Common myeloid progenitor, CD34-positive (primary cell): Measurements from ENCODE around the gene MIS18BP1.

Experiments
- CTCF ChIA-PET: fragments of 350-600 bp; sonication (Branson Sonifier 250); formaldehyde crosslinking; loops from one replicate; lab custom pipeline; 2021; ENCODE audit warnings: antibody characterized with exemption; lab: Charles Lee
- POLR2A ChIA-PET: fragments of 350-600 bp; sonication (Branson Sonifier 250); formaldehyde crosslinking; loops from one replicate; lab custom pipeline; 2021; ENCODE audit warnings: antibody characterized with exemption; lab: Charles Lee
- DNase-seq, 3 donors: peaks; one replicate each; pipeline versions ENCODE4 v3.0.0 to v3.0.0-alpha.2; 2013
- H3K27ac ChIP-seq, 2 experiments: 1 replicate in 1 of 2; 2 replicates in 1 of 2; pipeline ENCODE4 v1.7.0; 2013; ENCODE audit warnings: inconsistent platforms in 2 of 2, low read length in 2 of 2, mild to moderate bottlenecking in 2 of 2, low read depth in 1 of 2, moderate library complexity in 1 of 2; ENCODE audit not compliant: severe bottlenecking in 2 of 2, insufficient read depth in 1 of 2, poor library complexity in 1 of 2
- H3K27me3 ChIP-seq, 5 experiments: replicated peaks in 2 of 5; 1 replicate in 3 of 5; 2 replicates in 2 of 5; pipeline versions ENCODE4 v1.6.1 to v1.7.0; 2013; ENCODE audit warnings: low read length in 4 of 5, mild to moderate bottlenecking in 2 of 5, moderate library complexity in 2 of 5, inconsistent platforms in 1 of 5; ENCODE audit not compliant: insufficient read depth in 5 of 5, control insufficient read depth in 4 of 5
- H3K36me3 ChIP-seq, 4 experiments: 1 replicate in 2 of 4; 2 replicates in 2 of 4; pipeline versions ENCODE4 v1.6.1 to v1.7.0; 2013; ENCODE audit warnings: low read length in 3 of 4, control low read depth in 1 of 4, mild to moderate bottlenecking in 1 of 4; ENCODE audit not compliant: control insufficient read depth in 4 of 4, insufficient read depth in 4 of 4
- H3K4me1 ChIP-seq, 4 experiments: 1 replicate in 3 of 4; 2 replicates in 1 of 4; pipeline versions ENCODE4 v1.6.1 to v1.7.1; 2013; ENCODE audit warnings: low read length in 3 of 4, mild to moderate bottlenecking in 3 of 4, control low read depth in 1 of 4, inconsistent platforms in 1 of 4, moderate library complexity in 1 of 4; ENCODE audit not compliant: control insufficient read depth in 4 of 4, insufficient read depth in 4 of 4; ENCODE audit errors: control extremely low read depth in 1 of 4
- H3K4me3 ChIP-seq, 7 experiments: 1 replicate in 4 of 7; 2 replicates in 3 of 7; pipeline versions ENCODE4 v1.5.1 to v1.7.0; 2013; ENCODE audit warnings: mild to moderate bottlenecking in 7 of 7, low read length in 6 of 7, moderate library complexity in 6 of 7, inconsistent platforms in 2 of 7, low read depth in 2 of 7, control low read depth in 1 of 7; ENCODE audit not compliant: insufficient read depth in 4 of 7, control insufficient read depth in 1 of 7; ENCODE audit errors: extremely low read depth in 1 of 7
- H3K9me3 ChIP-seq, 5 experiments: 1 replicate in 4 of 5; 2 replicates in 1 of 5; pipeline versions ENCODE4 v1.6.1 to v1.7.1; 2013; ENCODE audit warnings: low read length in 4 of 5, mild to moderate bottlenecking in 2 of 5, inconsistent platforms in 1 of 5, low read depth in 1 of 5, moderate library complexity in 1 of 5; ENCODE audit not compliant: control insufficient read depth in 4 of 5, insufficient read depth in 2 of 5; ENCODE audit errors: control extremely low read depth in 1 of 5
- WGBS: methylation state at CpG from one replicate; pipeline ENCODE4 v1.1.5; 2013; ENCODE audit not compliant: insufficient coverage; 5-methylcytosine and 5-hydroxymethylcytosine counted together

The MIS18BP1 gene

GRCh38 chr14:45201905-45202304, 51.1 kb downstream of the MIS18BP1 start:
- Histone ChIP-seq H3K9me3 (no peaks in the 10 kb centered on the region), H3K4me3 (no peak overlapping the region), H3K36me3 (peaks cover 0 to 35% (median 13%) of the 10 kb centered on the region in 4 experiments), H3K27me3 (no peaks in the 10 kb centered on the region), H3K27ac (peak overlapping the region in 1 of 2 experiments; percentile 44), H3K4me1 (peaks cover 0 to 11% (median 7%) of the 10 kb centered on the region in 4 experiments)
- ChIA-PET POLR2A (no interaction called here), CTCF (interaction anchor here (1.0 to 2.3 kb wide), 8 partner anchors 10 to 289 kb away, joined by 3 to 20 read pairs (median 4); no protein-coding TSS in a partner anchor)
- DNase-seq = peak; percentile 47 to 94 (median 89)
- WGBS = no CpG with 5 or more reads among the region's 1 CpG

DNA sequence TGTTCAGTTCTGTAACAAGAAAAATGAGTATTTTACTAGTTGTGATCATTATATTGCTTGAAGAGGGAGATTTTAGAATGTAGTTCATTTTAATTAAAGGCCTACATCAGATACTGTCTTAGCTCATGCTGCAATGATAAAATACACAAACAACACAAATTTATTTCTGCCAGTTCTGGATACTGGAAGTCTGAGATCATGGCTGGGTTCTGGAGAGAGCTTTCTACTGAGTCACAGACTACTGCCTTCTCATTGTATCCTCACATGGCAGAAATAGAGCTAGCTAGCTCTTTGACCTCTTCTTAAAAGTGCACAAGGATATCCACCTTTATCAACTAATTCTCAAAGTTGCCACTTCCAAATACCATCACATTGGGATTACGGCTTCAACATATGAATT, 53.8 kb downstream of the MIS18BP1 start:
- H3K9me3 ChIP-seq = no peaks in the 10 kb centered on the region
- H3K4me3 ChIP-seq = no peak overlapping the region
- POLR2A ChIA-PET = interaction anchor here (0.5 kb wide), 1 partner anchor 56 kb away, joined by 6 read pairs; no protein-coding TSS in a partner anchor
- CTCF ChIA-PET = interaction anchor here (0.7 to 1.1 kb wide), 3 partner anchors 23 to 69 kb away, joined by 3 read pairs; no protein-coding TSS in a partner anchor
- no peak overlapping the region for H3K27ac ChIP-seq
- WGBS = no CpG with 5 or more reads among the region's 1 CpG
- H3K4me1 ChIP-seq = peaks cover 0 to 11% (median 7%) of the 10 kb centered on the region in 4 experiments
- H3K36me3 ChIP-seq = peaks cover 0 to 28% (median 5%) of the 10 kb centered on the region in 4 experiments
- H3K27me3 ChIP-seq = no peaks in the 10 kb centered on the region
- DNase-seq = no peak

DNA sequence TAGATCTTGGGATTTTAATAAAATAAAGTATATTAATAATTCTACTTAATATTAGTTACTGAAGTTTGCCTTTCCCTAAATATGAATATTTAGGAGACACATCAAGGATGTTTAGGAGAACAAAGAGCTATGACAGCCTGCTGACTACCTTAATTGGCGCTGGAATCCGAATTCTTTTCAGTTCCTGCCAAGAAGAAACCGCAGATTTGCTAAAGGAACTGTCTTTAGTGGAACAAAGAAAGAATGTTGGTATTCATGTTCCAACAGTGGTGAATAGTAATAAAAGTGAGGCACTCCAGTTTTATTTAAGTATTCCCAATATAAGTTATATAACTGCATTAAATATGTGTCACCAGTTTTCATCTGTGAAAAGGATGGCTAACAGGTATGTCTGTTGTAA, 54.5 kb downstream of the MIS18BP1 start:
- ChIA-PET POLR2A (interaction anchor here (0.5 kb wide), 1 partner anchor 55 kb away, joined by 6 read pairs; no protein-coding TSS in a partner anchor), CTCF (interaction anchor here (0.7 to 1.1 kb wide), 2 partner anchors 24 to 70 kb away, joined by 3 read pairs; no protein-coding TSS in a partner anchor)
- Histone ChIP-seq H3K36me3 (peaks cover 0 to 28% (median 5%) of the 10 kb centered on the region in 4 experiments), H3K4me3 (no peak overlapping the region), H3K9me3 (no peaks in the 10 kb centered on the region), H3K27ac (no peak overlapping the region), H3K27me3 (no peaks in the 10 kb centered on the region), H3K4me1 (peaks cover 0 to 11% (median 7%) of the 10 kb centered on the region in 4 experiments)
- no peak for DNase-seq
- WGBS = 100% methylated on average over 2 of the region's 3 CpGs

DNA sequence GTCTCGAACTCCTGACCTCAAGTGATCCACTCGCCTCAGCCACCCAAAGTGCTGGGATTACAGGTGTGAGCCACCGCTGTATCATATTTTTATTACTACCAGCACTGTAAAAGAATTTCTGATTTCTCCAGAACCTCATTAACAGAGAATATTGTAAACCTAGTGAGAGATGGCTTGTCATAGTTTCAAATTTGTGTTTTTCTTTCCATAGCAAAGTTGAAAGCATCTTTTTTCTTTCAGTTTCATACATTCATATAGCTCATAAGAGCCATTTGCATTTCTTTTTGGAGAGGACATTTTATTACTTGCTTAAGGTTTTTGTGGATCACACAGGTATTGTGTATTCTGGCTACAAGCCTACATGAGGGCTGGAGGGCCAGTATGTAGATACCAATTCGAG, 58.0 kb downstream of the MIS18BP1 start:
- ChIA-PET CTCF (no interaction called here), POLR2A (no interaction called here)
- no peaks in the 10 kb centered on the region for H3K27me3 ChIP-seq
- no peaks in the 10 kb centered on the region for H3K9me3 ChIP-seq
- no peak overlapping the region for H3K27ac ChIP-seq
- DNase-seq = no peak
- peaks cover 2 to 11% (median 4%) of the 10 kb centered on the region in 4 experiments for H3K36me3 ChIP-seq
- no peaks in the 10 kb centered on the region for H3K4me1 ChIP-seq
- H3K4me3 ChIP-seq = no peak overlapping the region
- WGBS = no CpG with 5 or more reads among the region's 4 CpGs

DNA sequence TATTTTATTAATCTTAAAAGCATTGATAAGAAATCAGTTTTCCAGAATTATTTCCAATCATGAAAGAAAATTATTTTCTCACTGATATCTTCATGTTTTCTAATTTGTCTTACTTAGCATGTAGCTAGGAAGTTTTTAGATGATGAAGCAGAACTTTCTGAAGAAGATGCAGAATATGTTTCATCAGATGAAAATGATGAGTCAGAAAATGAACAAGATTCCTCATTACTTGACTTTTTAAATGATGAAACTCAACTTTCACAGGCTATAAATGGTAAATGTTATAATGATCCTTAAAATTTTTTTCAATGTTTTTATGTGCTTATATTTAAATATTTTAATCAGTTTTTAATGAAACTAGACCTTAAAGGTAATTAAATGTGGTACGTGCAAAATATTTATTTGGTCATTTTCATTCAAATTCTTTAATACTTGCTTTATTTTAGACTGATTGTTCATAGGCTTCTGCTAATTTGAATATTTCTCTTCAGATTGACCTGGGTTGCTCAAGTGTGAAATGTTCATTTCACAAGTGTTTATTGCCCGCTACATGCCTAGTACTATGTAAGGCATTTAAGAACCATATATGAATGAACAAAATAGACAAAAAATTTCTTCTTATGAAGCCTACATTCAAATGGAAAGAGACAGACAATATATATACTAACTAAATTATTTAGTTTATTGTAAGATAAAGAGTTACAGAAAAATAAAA, 67.7 kb downstream of the MIS18BP1 start:
- Histone ChIP-seq H3K4me3 (no peak overlapping the region), H3K4me1 (no peaks in the 10 kb centered on the region), H3K27ac (no peak overlapping the region), H3K27me3 (no peaks in the 10 kb centered on the region), H3K9me3 (no peaks in the 10 kb centered on the region), H3K36me3 (peaks cover 5 to 15% (median 8%) of the 10 kb centered on the region in 4 experiments)
- CTCF ChIA-PET = no interaction called here
- no CpG with 5 or more reads among the region's 2 CpGs for WGBS
- POLR2A ChIA-PET = no interaction called here
- no peak for DNase-seq

DNA sequence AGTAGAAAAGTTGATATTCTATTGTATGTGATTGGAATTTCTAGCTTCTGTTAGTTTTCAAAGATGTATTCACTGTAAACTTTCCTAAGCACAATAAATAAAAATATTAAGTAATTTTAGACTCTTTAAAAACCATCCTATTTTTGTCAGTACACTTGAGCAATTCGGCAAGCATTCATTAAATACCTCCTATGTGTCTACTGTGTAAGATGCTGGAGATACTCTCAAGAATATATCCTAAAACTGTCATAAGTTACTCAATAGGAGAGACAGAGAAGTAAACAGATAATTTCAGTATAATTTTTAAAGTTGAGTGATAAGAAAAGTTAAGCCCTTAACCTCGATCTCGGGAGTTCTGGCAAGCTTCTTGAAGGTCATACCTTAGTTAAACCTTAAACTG, 71.2 kb downstream of the MIS18BP1 start:
- H3K27ac ChIP-seq = no peak overlapping the region
- WGBS = 95% methylated on average over 2 of the region's 3 CpGs
- H3K27me3 ChIP-seq = no peaks in the 10 kb centered on the region
- no peak for DNase-seq
- peaks cover 0 to 8% (median 5%) of the 10 kb centered on the region in 4 experiments for H3K36me3 ChIP-seq
- ChIA-PET CTCF (no interaction called here), POLR2A (no interaction called here)
- H3K4me1 ChIP-seq = no peaks in the 10 kb centered on the region
- no peaks in the 10 kb centered on the region for H3K9me3 ChIP-seq
- no peak overlapping the region for H3K4me3 ChIP-seq

DNA sequence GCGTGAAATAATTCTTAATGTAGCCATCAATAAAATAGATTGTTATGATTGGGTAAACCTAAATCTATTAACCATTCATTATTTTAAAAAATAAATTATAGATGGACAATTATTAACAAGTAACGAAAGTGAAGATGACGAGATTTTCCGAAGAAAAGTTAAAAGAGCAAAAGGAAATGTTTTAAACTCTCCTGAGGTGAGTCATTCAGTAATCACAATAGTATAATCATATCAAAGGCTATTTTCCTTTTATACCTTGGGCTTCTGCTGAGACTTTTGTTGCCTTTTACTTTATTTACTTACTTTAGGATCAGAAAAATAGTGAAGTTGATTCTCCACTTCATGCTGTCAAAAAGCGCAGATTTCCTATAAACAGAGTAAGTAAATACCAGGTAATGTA, 71.7 kb downstream of the MIS18BP1 start:
- no peak overlapping the region for H3K4me3 ChIP-seq
- ChIA-PET CTCF (no interaction called here), POLR2A (no interaction called here)

More for the DNA sequence above, 71.7 kb downstream of the MIS18BP1 start:
- Histone ChIP-seq H3K4me1 (no peaks in the 10 kb centered on the region), H3K27me3 (no peaks in the 10 kb centered on the region), H3K27ac (no peak overlapping the region), H3K36me3 (peaks cover 0 to 8% (median 4%) of the 10 kb centered on the region in 4 experiments), H3K9me3 (no peaks in the 10 kb centered on the region)
- WGBS = no CpG with 5 or more reads among the region's 5 CpGs
- DNase-seq = no peak
